HepG2 (cell line): ENCODE data around the gene IST1. TPM values are rescaled to one million over a fixed set of nuclear protein-coding genes. Genes with fewer than 3 reads are reported as not detected.

Source experiments
- ARID2 ChIP-seq: sonication (generic); formaldehyde crosslinking; IDR thresholded peaks from 2 replicates; pipeline ENCODE4 v1.8.1; 2022; ENCODE audit warnings: mild to moderate bottlenecking, missing genetic modification reagents, borderline replicate concordance
- HOXA5 ChIP-seq: sonication (generic); formaldehyde crosslinking; IDR thresholded peaks from 2 replicates; pipeline ENCODE4 v1.4.0; 2020; ENCODE audit warnings: missing genetic modification reagents
- JDP2 ChIP-seq: sonication (generic); formaldehyde crosslinking; IDR thresholded peaks from 2 replicates; pipeline ENCODE4 v1.8.1; 2022; ENCODE audit warnings: missing genetic modification reagents, borderline replicate concordance
- LRRFIP1 ChIP-seq: sonication (generic); formaldehyde crosslinking; conservative IDR thresholded peaks from 2 replicates; pipeline ENCODE4 v1.4.0; 2020; ENCODE audit warnings: missing genetic modification reagents
- PHF8 ChIP-seq: sonication (generic); formaldehyde crosslinking; IDR thresholded peaks from 2 replicates; pipeline ENCODE4 v1.5.0; 2020; ENCODE audit warnings: missing genetic modification reagents
- SRY ChIP-seq: sonication (generic); formaldehyde crosslinking; IDR thresholded peaks from 2 replicates; pipeline ENCODE4 v1.8.0; 2022; ENCODE audit warnings: mild to moderate bottlenecking, missing genetic modification reagents
- TARDBP ChIP-seq: sonication (generic); formaldehyde crosslinking; IDR thresholded peaks from 2 replicates; pipeline ENCODE4 v1.8.0; 2022; ENCODE audit warnings: mild to moderate bottlenecking, missing genetic modification reagents
- YEATS2 ChIP-seq: sonication (generic); formaldehyde crosslinking; IDR thresholded peaks from 2 replicates; pipeline ENCODE4 v1.4.0; 2020; ENCODE audit warnings: missing genetic modification reagents, borderline replicate concordance
- ZNF232 ChIP-seq: sonication (generic); formaldehyde crosslinking; IDR thresholded peaks from 2 replicates; pipeline ENCODE4 v1.4.0; 2020; ENCODE audit warnings: missing genetic modification reagents, borderline replicate concordance
- ZNF512 ChIP-seq: sonication (generic); formaldehyde crosslinking; IDR thresholded peaks from 2 replicates; pipeline ENCODE4 v1.4.0; 2020; ENCODE audit warnings: mild to moderate bottlenecking, missing genetic modification reagents
- ZNF580 ChIP-seq: IDR thresholded peaks from 2 replicates; pipeline ENCODE4 v1.6.1; 2016; ENCODE audit warnings: low read depth, borderline replicate concordance
- ZNF607 ChIP-seq: sonication (generic); formaldehyde crosslinking; IDR thresholded peaks from 2 replicates; pipeline ENCODE4 v1.5.1; 2020; ENCODE audit warnings: missing genetic modification reagents, mild to moderate bottlenecking, borderline replicate concordance
- ZSCAN12 ChIP-seq: sonication (generic); formaldehyde crosslinking; IDR thresholded peaks from 2 replicates; pipeline ENCODE4 v1.9.0; 2021; ENCODE audit warnings: mild to moderate bottlenecking, missing genetic modification reagents
- polyA plus RNA-seq, 8 experiments: library from polyadenylated mRNA; depleted of rRNA in 3 of 8; stranded (reverse) in 7 of 8; unstranded in 1 of 8; fragments of >200 nt; fragmentation: Illumina TruSeq in 4 of 8; extraction: Trizol in 4 of 8; gene quantifications; 2 replicates each; pipeline versions ENCODE4 v1.2.1 to v1.2.3, GENCODE V29; 2011 to 2016; ENCODE audit warnings: low read depth in 4 of 8, missing spikeins in 1 of 8, mixed read lengths in 1 of 8; ENCODE audit not compliant: insufficient read depth in 1 of 8
- total RNA-seq, 5 experiments: library from RNA; depleted of rRNA; stranded (reverse); fragments of >200 nt; fragmentation: Illumina TruSeq; extraction: Trizol; gene quantifications; 2 replicates each; pipeline ENCODE4 v1.2.3, GENCODE V29; 2016; ENCODE audit warnings: low read depth in 1 of 5
- TF ChIP-seq, protein P1 (sequence below): sonication (generic); formaldehyde crosslinking; IDR thresholded peaks from 2 replicates; pipeline ENCODE4 v1.8.1; 2023; ENCODE audit warnings: mild to moderate bottlenecking, missing genetic modification reagents
- TF ChIP-seq, protein P2 (sequence below): sonication (generic); formaldehyde crosslinking; IDR thresholded peaks from 2 replicates; pipeline ENCODE4 v1.4.0; 2020; ENCODE audit warnings: missing genetic modification reagents, mild to moderate bottlenecking, borderline replicate concordance
- TF ChIP-seq, protein P3 (sequence below): sonication (generic); formaldehyde crosslinking; IDR thresholded peaks from 2 replicates; pipeline ENCODE4 v1.4.0; 2020; ENCODE audit warnings: mild to moderate bottlenecking, low read depth, missing genetic modification reagents

IST1 gene
- total and polyA plus RNA-seq, 2 of the 13 experiments (the other 11 are each of a cell fraction or from before 2014, with no cell fraction given) = 346 to 415 TPM

GRCh38 chr16:71894921-71895678, at the start of gene IST1 (continued):
- TF ChIP-seq, protein P1, sequence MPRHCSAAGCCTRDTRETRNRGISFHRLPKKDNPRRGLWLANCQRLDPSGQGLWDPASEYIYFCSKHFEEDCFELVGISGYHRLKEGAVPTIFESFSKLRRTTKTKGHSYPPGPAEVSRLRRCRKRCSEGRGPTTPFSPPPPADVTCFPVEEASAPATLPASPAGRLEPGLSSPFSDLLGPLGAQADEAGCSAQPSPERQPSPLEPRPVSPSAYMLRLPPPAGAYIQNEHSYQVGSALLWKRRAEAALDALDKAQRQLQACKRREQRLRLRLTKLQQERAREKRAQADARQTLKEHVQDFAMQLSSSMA (CRISPR knock-in tag) = no peak; the same call in 1 of the 2 replicates
- TF ChIP-seq TARDBP = peak; percentile 95
- no peak; the same call in 1 of the 2 replicates for TF ChIP-seq JDP2 (CRISPR knock-in tag)
- TF ChIP-seq ZSCAN12 (CRISPR knock-in tag) = peak; percentile 98
- TF ChIP-seq LRRFIP1 (CRISPR knock-in tag) = 0 out of 2 replicates have a peak, but pooled peaks have one; percentile 74
- TF ChIP-seq HOXA5 (CRISPR knock-in tag) = peak; percentile 98
- TF ChIP-seq ZNF232 (CRISPR knock-in tag) = peak; percentile 96
- peak; percentile 89 for TF ChIP-seq SRY
- TF ChIP-seq, protein P2, sequence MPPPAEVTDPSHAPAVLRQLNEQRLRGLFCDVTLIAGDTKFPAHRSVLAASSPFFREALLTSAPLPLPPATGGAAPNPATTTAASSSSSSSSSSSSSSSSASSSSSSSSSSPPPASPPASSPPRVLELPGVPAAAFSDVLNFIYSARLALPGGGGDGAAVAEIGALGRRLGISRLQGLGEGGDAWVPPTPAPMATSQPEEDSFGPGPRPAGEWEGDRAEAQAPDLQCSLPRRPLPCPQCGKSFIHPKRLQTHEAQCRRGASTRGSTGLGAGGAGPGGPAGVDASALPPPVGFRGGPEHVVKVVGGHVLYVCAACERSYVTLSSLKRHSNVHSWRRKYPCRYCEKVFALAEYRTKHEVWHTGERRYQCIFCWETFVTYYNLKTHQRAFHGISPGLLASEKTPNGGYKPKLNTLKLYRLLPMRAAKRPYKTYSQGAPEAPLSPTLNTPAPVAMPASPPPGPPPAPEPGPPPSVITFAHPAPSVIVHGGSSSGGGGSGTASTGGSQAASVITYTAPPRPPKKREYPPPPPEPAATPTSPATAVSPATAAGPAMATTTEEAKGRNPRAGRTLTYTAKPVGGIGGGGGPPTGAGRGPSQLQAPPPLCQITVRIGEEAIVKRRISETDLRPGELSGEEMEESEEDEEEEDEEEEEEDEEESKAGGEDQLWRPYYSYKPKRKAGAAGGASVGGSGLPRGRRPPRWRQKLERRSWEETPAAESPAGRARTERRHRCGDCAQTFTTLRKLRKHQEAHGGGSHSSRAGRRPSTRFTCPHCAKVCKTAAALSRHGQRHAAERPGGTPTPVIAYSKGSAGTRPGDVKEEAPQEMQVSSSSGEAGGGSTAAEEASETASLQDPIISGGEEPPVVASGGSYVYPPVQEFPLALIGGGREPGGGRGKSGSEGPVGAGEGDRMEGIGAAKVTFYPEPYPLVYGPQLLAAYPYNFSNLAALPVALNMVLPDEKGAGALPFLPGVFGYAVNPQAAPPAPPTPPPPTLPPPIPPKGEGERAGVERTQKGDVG (CRISPR knock-in tag) = peak; percentile 73; the same call in 1 of the 2 replicates
- peak; percentile 56 for TF ChIP-seq ARID2 (CRISPR knock-in tag)
- peak; percentile 94 for TF ChIP-seq PHF8 (CRISPR knock-in tag)
- TF ChIP-seq ZNF607 (CRISPR knock-in tag) = peak; percentile 74
- TF ChIP-seq YEATS2 (CRISPR knock-in tag) = peak; percentile 96
- peak; percentile 32; the same call in 1 of the 2 replicates for TF ChIP-seq ZNF512
- peak; percentile 97; the same call in 1 of the 2 replicates for TF ChIP-seq ZNF580
- TF ChIP-seq, protein P3, sequence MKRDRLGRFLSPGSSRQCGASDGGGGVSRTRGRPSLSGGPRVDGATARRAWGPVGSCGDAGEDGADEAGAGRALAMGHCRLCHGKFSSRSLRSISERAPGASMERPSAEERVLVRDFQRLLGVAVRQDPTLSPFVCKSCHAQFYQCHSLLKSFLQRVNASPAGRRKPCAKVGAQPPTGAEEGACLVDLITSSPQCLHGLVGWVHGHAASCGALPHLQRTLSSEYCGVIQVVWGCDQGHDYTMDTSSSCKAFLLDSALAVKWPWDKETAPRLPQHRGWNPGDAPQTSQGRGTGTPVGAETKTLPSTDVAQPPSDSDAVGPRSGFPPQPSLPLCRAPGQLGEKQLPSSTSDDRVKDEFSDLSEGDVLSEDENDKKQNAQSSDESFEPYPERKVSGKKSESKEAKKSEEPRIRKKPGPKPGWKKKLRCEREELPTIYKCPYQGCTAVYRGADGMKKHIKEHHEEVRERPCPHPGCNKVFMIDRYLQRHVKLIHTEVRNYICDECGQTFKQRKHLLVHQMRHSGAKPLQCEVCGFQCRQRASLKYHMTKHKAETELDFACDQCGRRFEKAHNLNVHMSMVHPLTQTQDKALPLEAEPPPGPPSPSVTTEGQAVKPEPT (CRISPR knock-in tag) = peak; percentile 72; the same call in 1 of the 2 replicates
